ENCODE measurements around the gene FAHD1. TPM values are rescaled to one million over a fixed set of nuclear protein-coding genes. Genes with fewer than 3 reads are reported as not detected.
A peak's percentile ranks its signal among the peaks of the same experiment; 100 is the strongest.

FAHD1 gene
- total RNA-seq, 4 donors from 2014 or later, result 40.9 to 52.5 (median 45.0) TPM

DNA sequence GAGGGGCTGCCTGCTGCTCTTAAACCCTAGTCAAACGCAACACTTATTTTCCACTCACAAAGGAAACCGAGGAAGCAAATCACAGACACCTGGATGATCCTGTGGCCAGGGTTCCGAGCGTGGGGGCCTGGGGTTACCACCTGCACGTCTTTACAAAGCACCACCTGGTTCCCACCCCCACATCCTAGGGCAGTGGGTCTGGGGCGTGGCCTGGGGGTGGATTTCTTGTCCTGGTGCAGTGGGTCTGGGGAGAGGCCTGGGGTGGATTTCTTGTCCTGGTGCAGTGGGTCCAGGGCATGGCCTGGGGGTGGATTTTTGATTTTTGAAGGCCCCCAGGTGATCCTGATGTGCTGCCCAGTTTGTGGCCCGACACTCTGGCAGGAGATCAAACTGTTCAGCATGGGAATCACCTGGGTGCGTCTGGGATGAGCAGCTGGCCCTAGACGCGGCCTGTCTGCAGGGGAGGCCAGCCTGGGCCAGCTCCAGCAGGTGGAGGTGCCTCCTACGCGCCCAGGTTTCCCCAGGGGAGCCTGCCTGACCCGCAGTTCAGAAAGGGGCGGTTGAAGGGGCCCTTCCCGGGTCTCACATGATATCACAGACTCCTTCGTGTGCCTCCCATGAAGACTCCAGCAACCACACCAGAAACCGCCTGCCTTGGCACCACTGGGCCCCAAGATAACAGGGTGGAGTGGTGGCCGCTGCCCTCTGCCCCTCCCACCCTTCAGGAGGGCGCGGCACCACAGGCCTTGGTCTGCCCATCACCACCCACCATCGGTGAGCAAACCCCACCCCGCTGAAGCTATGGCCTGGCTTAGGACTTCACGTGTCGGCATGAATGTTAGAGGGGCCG is 6.7 kb upstream of the FAHD1 start:
- Histone ChIP-seq H3K27ac (no peak overlapping the region), H3K27me3 (no peaks in the 10 kb centered on the region), H3K36me3 (peaks cover 34 to 52% of the 10 kb centered on the region in 2 donors), H3K4me1 (peaks cover 2 to 16% of the 10 kb centered on the region in 2 donors), H3K9me3 (no peaks in the 10 kb centered on the region), H3K4me3 (replicated peaks in 1 of 3) (no peak overlapping the region)
- WGBS, 2 donors, result 93 to 98% methylated on average over 5 to 18 of the region's 25 CpGs
- no peak for TF ChIP-seq POLR2A (IDR thresholded peaks at IDR 0.05)
- TF ChIP-seq, protein P1, sequence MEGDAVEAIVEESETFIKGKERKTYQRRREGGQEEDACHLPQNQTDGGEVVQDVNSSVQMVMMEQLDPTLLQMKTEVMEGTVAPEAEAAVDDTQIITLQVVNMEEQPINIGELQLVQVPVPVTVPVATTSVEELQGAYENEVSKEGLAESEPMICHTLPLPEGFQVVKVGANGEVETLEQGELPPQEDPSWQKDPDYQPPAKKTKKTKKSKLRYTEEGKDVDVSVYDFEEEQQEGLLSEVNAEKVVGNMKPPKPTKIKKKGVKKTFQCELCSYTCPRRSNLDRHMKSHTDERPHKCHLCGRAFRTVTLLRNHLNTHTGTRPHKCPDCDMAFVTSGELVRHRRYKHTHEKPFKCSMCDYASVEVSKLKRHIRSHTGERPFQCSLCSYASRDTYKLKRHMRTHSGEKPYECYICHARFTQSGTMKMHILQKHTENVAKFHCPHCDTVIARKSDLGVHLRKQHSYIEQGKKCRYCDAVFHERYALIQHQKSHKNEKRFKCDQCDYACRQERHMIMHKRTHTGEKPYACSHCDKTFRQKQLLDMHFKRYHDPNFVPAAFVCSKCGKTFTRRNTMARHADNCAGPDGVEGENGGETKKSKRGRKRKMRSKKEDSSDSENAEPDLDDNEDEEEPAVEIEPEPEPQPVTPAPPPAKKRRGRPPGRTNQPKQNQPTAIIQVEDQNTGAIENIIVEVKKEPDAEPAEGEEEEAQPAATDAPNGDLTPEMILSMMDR (IDR thresholded peaks at IDR 0.05), result no peak
- intact Hi-C loops (cut with DNase I), result no loop called here
- no peak for DNase-seq

DNA sequence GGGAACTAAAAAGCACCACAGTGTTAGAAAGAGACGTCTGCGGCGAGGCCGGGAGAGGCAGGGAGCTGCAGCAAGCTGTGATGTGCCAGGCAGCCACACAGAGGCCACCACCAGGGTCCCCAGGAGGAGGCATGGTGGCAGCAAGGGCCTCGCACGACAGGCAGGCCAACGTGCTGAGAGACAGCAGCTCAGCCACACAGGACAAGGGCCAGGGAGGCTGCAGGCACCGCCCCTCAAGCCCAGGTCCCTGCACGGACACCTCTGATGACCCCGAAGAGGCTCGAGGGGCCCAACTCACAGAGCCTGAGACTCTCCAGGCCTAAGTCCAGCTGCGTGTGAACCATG is 6.1 kb upstream of the FAHD1 start:
- Histone ChIP-seq H3K27me3 (no peaks in the 10 kb centered on the region), H3K36me3 (peaks cover 34 to 48% of the 10 kb centered on the region in 2 donors), H3K9me3 (no peaks in the 10 kb centered on the region), H3K4me3 (replicated peaks in 1 of 3) (no peak overlapping the region), H3K4me1 (peaks cover 8 to 21% of the 10 kb centered on the region in 2 donors), H3K27ac (no peak overlapping the region)
- DNase-seq, result no peak
- WGBS, 2 donors, result 90 to 92% methylated on average over 2 to 6 of the region's 12 CpGs
- TF ChIP-seq, protein P1 (IDR thresholded peaks at IDR 0.05), result no peak
- no peak for TF ChIP-seq POLR2A (IDR thresholded peaks at IDR 0.05)
- intact Hi-C loops (cut with DNase I), result no loop called here

DNA sequence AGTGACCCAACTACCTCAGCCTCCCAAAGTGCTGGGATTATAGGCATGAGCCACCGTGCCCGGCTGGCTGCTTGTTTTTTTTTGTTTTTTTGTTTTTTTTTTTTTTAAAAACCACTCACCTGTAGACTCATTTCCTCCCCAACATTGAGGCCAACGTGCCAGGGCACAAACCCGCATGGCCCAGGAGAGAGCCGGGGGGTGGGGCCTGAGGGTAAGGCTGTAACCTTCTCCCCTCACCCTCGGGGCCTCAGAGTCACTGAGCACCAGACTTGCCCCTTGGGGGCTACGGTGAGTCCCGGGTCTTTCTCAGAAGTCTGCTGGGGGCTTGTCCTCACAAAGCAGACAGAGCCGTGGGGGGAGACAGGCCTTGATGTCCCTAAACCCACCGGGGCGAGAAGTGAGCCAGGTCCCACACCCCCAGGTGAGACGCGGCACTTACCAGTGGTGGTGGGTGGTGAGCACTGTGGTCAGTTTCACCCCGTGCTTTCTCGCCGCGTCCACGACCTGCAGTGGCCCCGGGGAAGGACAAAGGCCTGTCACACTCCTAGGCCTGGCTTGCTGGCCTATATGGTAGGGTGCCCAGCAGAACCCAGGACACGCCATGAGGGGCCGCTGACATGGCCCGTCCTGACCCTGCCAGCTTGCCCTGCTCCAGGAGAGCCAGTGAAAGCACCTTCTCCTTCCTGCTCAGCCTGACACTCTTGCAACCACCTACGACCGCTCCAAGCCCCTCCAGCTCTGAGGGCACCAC is 5.0 kb upstream of the FAHD1 start:
- peaks cover 24 to 40% of the 10 kb centered on the region in 2 donors for H3K36me3 ChIP-seq
- H3K4me1 ChIP-seq, result peaks cover 8 to 21% of the 10 kb centered on the region in 2 donors
- TF ChIP-seq POLR2A (IDR thresholded peaks at IDR 0.05), result no peak
- TF ChIP-seq, protein P1 (IDR thresholded peaks at IDR 0.05), result no peak
- H3K4me3 ChIP-seq (replicated peaks in 1 of 3), result no peak overlapping the region
- H3K9me3 ChIP-seq, result no peaks in the 10 kb centered on the region
- WGBS, 2 donors, result 83 to 84% methylated on average over 8 to 14 of the region's 24 CpGs
- intact Hi-C loops (cut with DNase I), result no loop called here
- no peaks in the 10 kb centered on the region for H3K27me3 ChIP-seq
- no peak overlapping the region for H3K27ac ChIP-seq
- DNase-seq, result no peak

DNA sequence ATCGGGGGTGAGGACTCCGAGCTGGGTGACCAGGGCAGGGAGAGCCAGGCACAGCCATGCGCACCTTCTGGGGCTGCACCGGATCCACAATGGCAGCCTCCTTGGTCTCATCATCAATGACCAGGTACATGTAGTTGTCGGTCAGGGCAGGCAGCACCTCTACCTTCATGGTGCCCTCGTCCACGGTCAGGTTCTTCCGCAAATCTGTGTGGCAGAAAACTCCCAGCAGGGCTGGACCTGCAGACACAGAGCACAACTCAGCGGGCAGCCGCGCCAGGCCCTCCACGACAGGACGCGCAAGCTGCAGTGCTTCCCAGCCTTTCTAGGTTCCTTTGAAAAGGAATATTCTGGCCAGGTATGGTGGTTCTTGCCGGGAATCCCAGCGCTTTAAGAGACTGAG is 4.2 kb upstream of the FAHD1 start:
- no peak for TF ChIP-seq POLR2A (IDR thresholded peaks at IDR 0.05)
- TF ChIP-seq, protein P1 (IDR thresholded peaks at IDR 0.05), result no peak

DNA sequence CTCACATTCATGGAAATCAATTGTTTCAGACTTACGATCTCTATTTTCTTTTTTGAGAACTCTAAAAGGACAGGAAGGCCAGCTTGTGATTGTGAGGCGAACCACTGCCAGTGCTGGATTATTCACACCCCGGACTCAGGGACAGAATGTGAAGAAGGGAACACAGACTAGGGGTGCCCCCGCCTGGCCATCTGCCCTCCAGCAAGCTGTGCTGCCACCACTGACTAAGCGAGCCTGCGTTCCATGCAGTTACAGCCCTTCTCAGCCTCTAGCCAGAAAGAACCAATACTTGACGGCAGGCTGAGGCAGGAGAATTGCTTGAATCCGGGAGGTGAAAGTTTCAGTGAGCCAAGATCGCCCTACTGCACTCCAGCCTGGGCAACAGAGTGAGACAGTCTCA is 3.2 kb upstream of the FAHD1 start:
- H3K27me3 ChIP-seq, result no peaks in the 10 kb centered on the region
- intact Hi-C loops (cut with DNase I), result no loop called here
- no peak overlapping the region for H3K4me3 ChIP-seq (replicated peaks in 1 of 3)
- no peak for TF ChIP-seq POLR2A (IDR thresholded peaks at IDR 0.05)
- TF ChIP-seq, protein P1 (IDR thresholded peaks at IDR 0.05), result no peak
- no peak overlapping the region for H3K27ac ChIP-seq
- peak; percentile 16 to 26 for DNase-seq
- H3K9me3 ChIP-seq, result no peaks in the 10 kb centered on the region
- peaks cover 17 to 33% of the 10 kb centered on the region in 2 donors for H3K4me1 ChIP-seq
- 69 to 71% methylated on average over 9 of the region's 9 CpGs for WGBS, 2 donors
- peaks cover 19 to 27% of the 10 kb centered on the region in 2 donors for H3K36me3 ChIP-seq

More for the DNA sequence above, 4.2 kb upstream of the FAHD1 start:
- H3K27ac ChIP-seq, result no peak overlapping the region
- H3K9me3 ChIP-seq, result no peaks in the 10 kb centered on the region
- H3K27me3 ChIP-seq, result no peaks in the 10 kb centered on the region
- intact Hi-C loops (cut with DNase I), result no loop called here
- no peak for DNase-seq
- 94 to 95% methylated on average over 15 to 16 of the region's 16 CpGs for WGBS, 2 donors
- peaks cover 22 to 34% of the 10 kb centered on the region in 2 donors for H3K36me3 ChIP-seq
- H3K4me1 ChIP-seq, result peaks cover 13 to 25% of the 10 kb centered on the region in 2 donors
- H3K4me3 ChIP-seq (replicated peaks in 1 of 3), result no peak overlapping the region
